B cell (primary cell): Measurements from ENCODE around the gene ALOXE3. TPM values are rescaled to one million over a fixed set of nuclear protein-coding genes. Genes with fewer than 3 reads are reported as not detected.

Experiments
- ATAC-seq: fragments of 200-7000 bp; cut with Tn5 transposase; one replicate; pipeline ENCODE4 v1.10.0; 2021; ENCODE audit warnings: low read depth, mild to moderate bottlenecking, moderate number of reproducible peaks, moderate library complexity
- CTCF ChIA-PET: fragments of 350-600 bp; sonication (Branson Sonifier 250); formaldehyde crosslinking; loops from one replicate; lab custom pipeline; 2021; ENCODE audit warnings: antibody characterized with exemption, inconsistent platforms; lab: Charles Lee
- POLR2A ChIA-PET: fragments of 350-600 bp; sonication (Branson Sonifier 250); formaldehyde crosslinking; loops from one replicate; lab custom pipeline; 2021; ENCODE audit warnings: antibody characterized with exemption; lab: Charles Lee
- DNase-seq: peaks from one replicate; pipeline ENCODE4 v3.0.0; 2013
- H2AFZ ChIP-seq: 2 replicates; pipeline ENCODE4 v1.6.1; 2012; ENCODE audit warnings: mild to moderate bottlenecking, low read depth, low read length; ENCODE audit not compliant: insufficient read depth, poor library complexity, severe bottlenecking
- H3K27ac ChIP-seq, 2 donors: 1 replicate in 1 of 2; 2 replicates in 1 of 2; pipeline ENCODE4 v1.5.1; 2012 to 2013; ENCODE audit warnings: low read length in 2 of 2, mild to moderate bottlenecking in 2 of 2, moderate library complexity in 1 of 2
- H3K27me3 ChIP-seq, 4 experiments: fragments of 200-600 bp in 1 of 4; sonication (generic) in 1 of 4; replicated peaks in 1 of 4; 1 replicate in 2 of 4; 2 replicates in 2 of 4; pipeline versions ENCODE4 v1.6.1 to v1.7.0; 2013 to 2016; ENCODE audit warnings: low read length in 3 of 4, mild to moderate bottlenecking in 2 of 4, mixed read lengths in 1 of 4, moderate library complexity in 1 of 4; ENCODE audit not compliant: insufficient read depth in 4 of 4, control insufficient read depth in 3 of 4; ENCODE audit errors: control extremely low read depth in 1 of 4
- H3K36me3 ChIP-seq, 2 experiments: replicated peaks in 1 of 2; 1 replicate in 1 of 2; 2 replicates in 1 of 2; pipeline versions ENCODE4 v1.6.1 to v1.7.1; 2013; ENCODE audit warnings: low read length in 1 of 2; ENCODE audit not compliant: insufficient read depth in 2 of 2, control insufficient read depth in 1 of 2; ENCODE audit errors: control extremely low read depth in 1 of 2, extremely low read depth in 1 of 2
- H3K4me1 ChIP-seq, 2 donors: fragments of 200-600 bp in 1 of 2; sonication (generic) in 1 of 2; 1 replicate in 1 of 2; 2 replicates in 1 of 2; pipeline versions ENCODE4 v1.5.1 to v1.6.1; 2013 to 2017; ENCODE audit warnings: low read length in 2 of 2; ENCODE audit not compliant: control insufficient read depth in 2 of 2, insufficient read depth in 2 of 2
- H3K4me2 ChIP-seq: replicated peaks from 2 replicates; pipeline ENCODE3; 2012; ENCODE audit warnings: mild to moderate bottlenecking, low read depth, low read length; ENCODE audit not compliant: poor library complexity, severe bottlenecking
- H3K4me3 ChIP-seq, 5 experiments: fragments of 200-600 bp in 1 of 5; sonication (generic) in 1 of 5; 1 replicate in 3 of 5; 2 replicates in 2 of 5; pipeline versions ENCODE4 v1.5.1 to v1.7.0; 2011 to 2016; ENCODE audit warnings: low read length in 4 of 5, mild to moderate bottlenecking in 4 of 5, low read depth in 2 of 5, control low read depth in 1 of 5, moderate library complexity in 1 of 5; ENCODE audit not compliant: insufficient read depth in 1 of 5; ENCODE audit errors: control extremely low read depth in 1 of 5, extremely low read depth in 1 of 5
- H3K79me2 ChIP-seq: fragments of 200-600 bp; sonication (generic); one replicate; pipeline ENCODE4 v1.6.0; 2016; ENCODE audit warnings: low read length; ENCODE audit not compliant: control insufficient read depth, insufficient read depth
- H3K9ac ChIP-seq: fragments of 200-600 bp; sonication (generic); 2 replicates; pipeline ENCODE4 v1.6.1; 2017; ENCODE audit warnings: mild to moderate bottlenecking, low read length, moderate library complexity
- H3K9me3 ChIP-seq, 3 donors: one replicate each; pipeline versions ENCODE4 v1.6.1 to v1.7.1; 2013; ENCODE audit warnings: low read length in 2 of 3; ENCODE audit not compliant: control insufficient read depth in 2 of 3, insufficient read depth in 1 of 3; ENCODE audit errors: control extremely low read depth in 1 of 3
- H4K20me1 ChIP-seq: 2 replicates; pipeline ENCODE4 v1.6.0; 2012; ENCODE audit warnings: mild to moderate bottlenecking, low read length; ENCODE audit not compliant: insufficient read depth, control insufficient read depth, poor library complexity, severe bottlenecking
- H3K27ac Mint-ChIP-seq: one replicate; pipeline ENCODE4 v1.8.0; 2021; ENCODE audit warnings: mixed read lengths
- H3K27me3 Mint-ChIP-seq: one replicate; pipeline ENCODE4 v1.8.0; 2021; ENCODE audit warnings: mixed read lengths
- H3K4me1 Mint-ChIP-seq: one replicate; pipeline ENCODE4 v1.8.0; 2021; ENCODE audit warnings: mixed read lengths
- H3K4me3 Mint-ChIP-seq: one replicate; pipeline ENCODE4 v1.8.0; 2021; ENCODE audit warnings: mixed read lengths
- H3K9me3 Mint-ChIP-seq: one replicate; pipeline ENCODE4 v1.8.0; 2022; ENCODE audit warnings: mixed read lengths; ENCODE audit not compliant: insufficient read depth
- CTCF ChIP-seq: fragments of 200-600 bp; IDR thresholded peaks from one replicate; pipeline ENCODE4 v1.8.0; 2022; ENCODE audit warnings: antibody characterized with exemption, mild to moderate bottlenecking
- EZH2 ChIP-seq: IDR thresholded peaks from 2 replicates; pipeline ENCODE4 v1.6.1; 2012; ENCODE audit warnings: borderline replicate concordance, low read depth, mild to moderate bottlenecking, moderate library complexity, low read length; ENCODE audit not compliant: insufficient read depth, poor library complexity, severe bottlenecking
- WGBS: methylation state at CpG from one replicate; pipeline ENCODE4 v1.1.5; 2013; ENCODE audit warnings: missing lambda C conversion rate; ENCODE audit not compliant: insufficient coverage; 5-methylcytosine and 5-hydroxymethylcytosine counted together
- intact Hi-C: fragments of 100-400 bp; cut with micrococcal nuclease; formaldehyde crosslinking; loops from one replicate; pipeline ENCODE4 v1.10.0; 2022
- polyA plus RNA-seq: library from polyadenylated mRNA; depleted of rRNA; stranded (reverse); fragments of >200 nt; gene quantifications from 2 replicates; pipeline ENCODE4 v1.2.3, GENCODE V29; 2012
- total RNA-seq, 2 donors: library from RNA; stranded (reverse); fragments of 120-200 nt in 1 of 2; gene quantifications; 1 replicate in 1 of 2; 2 replicates in 1 of 2; pipeline versions ENCODE4 v1.2.3 to v1.2.4, GENCODE V29; 2013 to 2022

ALOXE3 gene
- total and polyA plus RNA-seq, 2 donors (not counting 1 experiment from before 2014, with no cell fraction given), result 0.04 TPM; not detected in 1

- Histone ChIP-seq H4K20me1 (peaks cover 30% of the 10 kb centered on the region), H3K4me1 (peaks cover 61 to 69% of the 10 kb centered on the region in 2 donors), H3K27me3 (peaks cover 0 to 73% (median 45%) of the 10 kb centered on the region in 4 experiments), H2AFZ (no peak overlapping the region), H3K9ac (peak overlapping the region; percentile 72), H3K36me3 (no peaks in the 10 kb centered on the region), H3K4me3 (peak overlapping the region; percentile 66 to 85 (median 70)), H3K27ac (peak overlapping the region in 1 of 2 donors; percentile 34), H3K4me2 (peak overlapping the region; percentile 91), H3K9me3 (peaks cover 0 to 25% (median 0%) of the 10 kb centered on the region in 3 donors), H3K79me2 (no peaks in the 10 kb centered on the region)
- Mint-ChIP-seq H3K4me3 (peak overlapping the region; percentile 94), H3K27ac (peak overlapping the region; percentile 97), H3K9me3 (no peaks in the 10 kb centered on the region), H3K4me1 (peaks cover 65% of the 10 kb centered on the region), H3K27me3 (peaks cover 58% of the 10 kb centered on the region)
- intact Hi-C loops, result loop anchor here (1.0 to 5.0 kb wide), 8 partner anchors 18 to 181 kb away; no protein-coding TSS in a partner anchor
- WGBS, result 2% methylated on average over 17 of the region's 28 CpGs
- POLR2A ChIA-PET, result interaction anchor here (0.6 to 3.1 kb wide), 16 partner anchors 18 to 570 kb away, joined by 3 to 23 read pairs (median 6); partner anchors contain the start of genes CTC1 and VAMP2
- ATAC-seq, result peak; percentile 48
- peak; percentile 95 for DNase-seq
- CTCF ChIA-PET, result interaction anchor here (0.7 to 20.5 kb wide), 31 partner anchors 8 to 297 kb away, joined by 3 to 360 read pairs (median 8); partner anchors contain the start of genes AURKB, BORCS6, CTC1 and PER1
- TF ChIP-seq CTCF (no peak), EZH2 (no peak)
Observed at GRCh38 chr17:8119581-8120519, 1.5 kb upstream of the ALOXE3 start.
